T-helper 2 cell treated with Interferon-gamma antibody and Interleukin-4, amounts not matched to agents 5 μg/mL and 100 μg/mL, for 36 hours (primary cell): ENCODE data around the gene PDE6B.

Experiments used
- DNase-seq: peaks from one replicate; pipeline ENCODE4 v3.0.0; 2021; ENCODE audit warnings: low spot score
- H3K27ac Mint-ChIP-seq: one replicate; pipeline ENCODE4 v1.8.0; 2021; ENCODE audit warnings: mild to moderate bottlenecking, mixed read lengths
- H3K27me3 Mint-ChIP-seq: one replicate; pipeline ENCODE4 v1.8.0; 2021; ENCODE audit warnings: low read depth, mixed read lengths
- H3K36me3 Mint-ChIP-seq: one replicate; pipeline ENCODE4 v1.8.0; 2021; ENCODE audit warnings: low read depth, mixed read lengths
- H3K4me1 Mint-ChIP-seq: one replicate; pipeline ENCODE4 v1.8.0; 2021; ENCODE audit warnings: low read depth, mixed read lengths
- H3K4me3 Mint-ChIP-seq: one replicate; pipeline ENCODE4 v1.8.0; 2022; ENCODE audit warnings: mild to moderate bottlenecking, moderate library complexity, mixed read lengths
- H3K9me3 Mint-ChIP-seq: one replicate; pipeline ENCODE4 v1.8.0; 2021; ENCODE audit warnings: mixed read lengths

The PDE6B gene

DNA sequence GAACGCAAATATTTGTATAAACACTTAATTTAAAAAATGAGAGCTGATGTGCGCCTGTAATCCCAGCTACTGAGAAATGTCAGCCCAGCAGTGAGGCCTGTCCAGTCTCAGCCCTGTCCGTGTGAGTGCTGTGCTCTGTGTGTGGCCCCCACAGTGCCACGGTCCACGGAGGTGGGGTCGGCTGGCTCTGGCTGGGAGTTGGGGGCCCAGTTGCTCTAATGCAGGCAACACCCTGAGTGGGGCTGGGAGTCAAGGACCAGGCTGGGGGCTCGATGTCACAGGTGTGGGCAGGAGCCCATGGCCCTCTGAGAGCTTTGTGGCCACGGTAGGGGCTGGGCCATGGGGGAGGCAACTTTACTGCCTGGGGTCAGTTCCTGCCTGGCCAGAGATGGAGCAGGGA, 93.1 kb downstream of the PDE6B start:
- Mint-ChIP-seq H3K27me3 (no peaks in the 10 kb centered on the region), H3K27ac (no peak overlapping the region), H3K4me1 (peaks cover 2% of the 10 kb centered on the region), H3K36me3 (peaks cover 29% of the 10 kb centered on the region), H3K9me3 (no peaks in the 10 kb centered on the region), H3K4me3 (no peak overlapping the region)
- DNase-seq, result no peak
